ENCODE data around the gene SFMBT2. TPM values are rescaled to one million over a fixed set of nuclear protein-coding genes. Genes with fewer than 3 reads are reported as not detected.

Gene SFMBT2
- total RNA-seq, 2 donors from 2014 or later: 1.6 to 3.4 TPM

DNA sequence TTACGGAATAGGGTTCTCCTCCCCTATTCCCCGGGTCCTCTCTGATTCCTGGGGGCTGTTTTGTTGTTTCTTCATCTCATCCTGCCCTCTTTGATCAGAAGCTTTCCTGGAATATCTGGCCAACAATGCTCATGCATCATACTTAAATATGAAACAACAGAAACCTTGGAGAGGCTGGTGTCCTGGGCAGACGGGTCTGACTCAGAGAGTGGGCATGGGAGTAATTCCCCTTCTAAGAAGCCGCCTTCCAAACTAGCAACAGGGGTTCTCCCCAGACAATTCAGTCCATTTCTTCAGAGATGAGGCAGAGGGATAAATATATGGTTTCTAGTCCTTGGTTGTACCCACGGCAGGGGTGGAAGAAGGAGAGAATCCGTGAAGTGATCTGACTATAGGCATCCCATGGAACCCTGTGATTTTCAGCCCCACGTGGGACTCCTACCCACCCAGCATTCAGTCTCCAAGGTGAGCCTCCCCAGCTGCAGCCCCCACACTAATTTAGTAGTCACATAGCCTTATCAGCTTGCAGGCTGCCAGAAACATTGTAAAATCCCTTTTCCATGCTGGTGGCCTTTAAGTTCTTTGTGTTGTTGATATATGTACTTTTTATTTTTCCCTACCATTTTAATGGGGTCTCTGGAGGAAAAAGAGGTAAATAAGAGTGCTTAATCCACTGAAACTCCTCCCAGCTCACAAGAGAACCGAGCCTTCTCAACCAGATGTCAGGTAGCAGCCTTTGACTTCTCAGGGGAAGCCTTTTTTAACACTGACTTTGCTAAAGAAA lies 119.2 kb downstream of the SFMBT2 start:
- no peaks in the 10 kb centered on the region for H3K9me3 ChIP-seq
- DNase-seq (no peak), ATAC-seq (no peak)
- TF ChIP-seq, protein P1, sequence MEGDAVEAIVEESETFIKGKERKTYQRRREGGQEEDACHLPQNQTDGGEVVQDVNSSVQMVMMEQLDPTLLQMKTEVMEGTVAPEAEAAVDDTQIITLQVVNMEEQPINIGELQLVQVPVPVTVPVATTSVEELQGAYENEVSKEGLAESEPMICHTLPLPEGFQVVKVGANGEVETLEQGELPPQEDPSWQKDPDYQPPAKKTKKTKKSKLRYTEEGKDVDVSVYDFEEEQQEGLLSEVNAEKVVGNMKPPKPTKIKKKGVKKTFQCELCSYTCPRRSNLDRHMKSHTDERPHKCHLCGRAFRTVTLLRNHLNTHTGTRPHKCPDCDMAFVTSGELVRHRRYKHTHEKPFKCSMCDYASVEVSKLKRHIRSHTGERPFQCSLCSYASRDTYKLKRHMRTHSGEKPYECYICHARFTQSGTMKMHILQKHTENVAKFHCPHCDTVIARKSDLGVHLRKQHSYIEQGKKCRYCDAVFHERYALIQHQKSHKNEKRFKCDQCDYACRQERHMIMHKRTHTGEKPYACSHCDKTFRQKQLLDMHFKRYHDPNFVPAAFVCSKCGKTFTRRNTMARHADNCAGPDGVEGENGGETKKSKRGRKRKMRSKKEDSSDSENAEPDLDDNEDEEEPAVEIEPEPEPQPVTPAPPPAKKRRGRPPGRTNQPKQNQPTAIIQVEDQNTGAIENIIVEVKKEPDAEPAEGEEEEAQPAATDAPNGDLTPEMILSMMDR (IDR thresholded peaks at IDR 0.05): no peak
- no peak for TF ChIP-seq POLR2A (IDR thresholded peaks at IDR 0.05)
- H3K27ac ChIP-seq: no peak overlapping the region
- H3K36me3 ChIP-seq (replicated peaks in 1 of 2; ENCODE audit: insufficient read depth in 1 of 2, low read depth in 2 of 2): no peaks in the 10 kb centered on the region
- intact Hi-C loops (cut with DNase I): no loop called here
- no peak overlapping the region for H3K4me3 ChIP-seq
- no peaks in the 10 kb centered on the region for H3K4me1 ChIP-seq
- WGBS, 2 donors: 66 to 71% methylated on average over 8 of the region's 8 CpGs
- no peaks in the 10 kb centered on the region for H3K27me3 ChIP-seq

DNA sequence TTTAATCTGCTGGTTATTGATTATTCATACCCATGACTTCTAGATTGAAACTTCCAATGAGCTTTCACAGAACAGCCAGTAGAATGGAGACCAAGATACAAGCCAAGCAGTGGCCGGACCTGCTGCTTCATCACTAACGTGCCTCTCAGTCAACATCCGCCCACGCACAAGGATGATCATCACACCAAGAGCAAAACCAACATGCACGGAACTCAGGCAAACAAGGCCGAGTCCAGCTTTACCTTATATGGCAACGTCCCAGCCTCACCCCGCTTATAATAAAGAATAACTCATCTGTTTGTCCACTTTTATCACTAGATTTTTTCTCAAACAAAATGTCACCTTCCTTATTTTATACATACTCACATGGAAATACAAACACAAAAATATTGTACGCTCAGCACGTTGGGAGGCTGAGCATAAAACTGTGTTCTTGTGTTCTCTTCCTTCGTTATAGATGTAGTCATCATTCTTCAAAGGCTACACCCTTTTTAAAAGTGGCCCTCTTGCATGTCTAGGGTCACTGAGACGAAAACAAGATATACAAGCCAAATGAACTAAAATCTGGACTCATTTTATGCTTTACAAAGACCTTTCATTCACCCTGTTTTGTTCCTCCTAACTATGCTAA lies 122.7 kb downstream of the SFMBT2 start:
- Histone ChIP-seq H3K4me1 (no peaks in the 10 kb centered on the region), H3K27me3 (no peaks in the 10 kb centered on the region), H3K9me3 (no peaks in the 10 kb centered on the region), H3K27ac (no peak overlapping the region), H3K36me3 (replicated peaks in 1 of 2; ENCODE audit: insufficient read depth in 1 of 2, low read depth in 2 of 2) (no peaks in the 10 kb centered on the region), H3K4me3 (no peak overlapping the region)
- no peak for ATAC-seq
- 80 to 81% methylated on average over 12 of the region's 12 CpGs for WGBS, 2 donors
- peak in 1 of 4 donors; percentile 23 for DNase-seq
- intact Hi-C loops (cut with DNase I): no loop called here
- TF ChIP-seq, protein P1 (IDR thresholded peaks at IDR 0.05): no peak
- TF ChIP-seq POLR2A (IDR thresholded peaks at IDR 0.05): no peak

DNA sequence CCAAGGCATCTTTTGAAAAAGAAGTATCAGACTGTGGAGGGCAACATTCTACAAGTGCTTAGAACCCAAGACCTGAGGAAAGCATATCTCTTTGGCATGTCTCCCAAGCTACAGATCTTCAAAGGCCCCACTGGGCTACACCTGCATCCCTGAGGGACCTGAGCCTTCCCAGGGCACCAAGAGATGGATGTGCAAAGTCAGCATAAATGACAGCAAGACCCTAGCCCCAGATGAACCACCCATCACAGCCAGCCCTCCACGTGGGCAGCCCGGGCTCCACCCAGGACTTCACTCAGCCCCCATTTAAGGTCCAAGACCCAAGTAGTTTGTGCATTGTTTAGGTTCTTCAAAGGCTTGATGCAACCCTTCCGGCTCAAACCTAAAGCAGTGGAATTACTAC lies 123.5 kb downstream of the SFMBT2 start:
- H3K9me3 ChIP-seq: no peaks in the 10 kb centered on the region
- H3K27ac ChIP-seq: no peak overlapping the region
- no peak overlapping the region for H3K4me3 ChIP-seq
- TF ChIP-seq POLR2A (IDR thresholded peaks at IDR 0.05): no peak
- TF ChIP-seq, protein P1 (IDR thresholded peaks at IDR 0.05): no peak
- no peaks in the 10 kb centered on the region for H3K27me3 ChIP-seq
- 90 to 100% methylated on average over 1 to 3 of the region's 3 CpGs for WGBS, 2 donors
- no peaks in the 10 kb centered on the region for H3K36me3 ChIP-seq (replicated peaks in 1 of 2; ENCODE audit: insufficient read depth in 1 of 2, low read depth in 2 of 2)
- intact Hi-C loops (cut with DNase I): no loop called here
- no peak for DNase-seq
- ATAC-seq: no peak
- H3K4me1 ChIP-seq: no peaks in the 10 kb centered on the region

DNA sequence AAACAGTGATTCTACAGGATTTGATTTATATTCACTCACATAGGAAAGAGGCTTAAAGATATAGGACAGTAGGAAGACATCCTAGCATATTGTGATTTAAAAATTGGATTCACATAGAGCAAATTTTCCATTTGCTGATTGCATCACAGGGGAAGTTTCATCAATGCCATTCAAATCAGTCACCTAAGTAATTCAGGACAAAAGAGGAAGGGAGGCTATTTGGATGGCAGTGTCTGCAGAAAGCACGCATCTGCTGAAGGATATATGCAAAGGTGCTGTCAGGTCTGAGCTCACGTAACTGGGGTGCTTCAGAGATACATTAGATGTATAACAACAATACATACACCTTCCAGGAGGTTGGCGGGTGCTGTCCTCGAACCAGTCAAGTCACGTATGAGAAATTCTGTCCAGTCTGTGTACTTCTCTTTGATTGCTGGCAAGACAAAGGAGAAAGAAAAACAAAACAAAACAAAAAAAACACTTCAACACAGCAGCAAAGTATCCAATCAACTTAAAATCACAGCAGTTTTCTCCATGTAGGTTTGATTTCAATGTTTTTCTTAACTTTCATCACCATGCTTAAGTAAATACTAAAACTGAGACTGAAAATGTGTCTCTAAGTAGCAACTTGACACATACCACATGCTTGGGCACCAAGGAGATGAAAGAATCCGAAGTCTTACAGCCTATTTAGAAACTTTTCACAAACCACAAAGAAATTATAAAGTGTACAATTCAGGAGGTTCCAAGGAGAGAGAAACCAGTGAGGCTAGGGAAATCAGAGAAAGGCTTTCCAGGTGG lies 125.1 kb downstream of the SFMBT2 start:
- H3K4me1 ChIP-seq: no peaks in the 10 kb centered on the region
- intact Hi-C loops (cut with DNase I): no loop called here
- no peak overlapping the region for H3K27ac ChIP-seq
- H3K36me3 ChIP-seq (replicated peaks in 1 of 2; ENCODE audit: insufficient read depth in 1 of 2, low read depth in 2 of 2): no peaks in the 10 kb centered on the region
- H3K4me3 ChIP-seq: no peak overlapping the region
- no peak for DNase-seq
- no peak for ATAC-seq
- 76 to 79% methylated on average over 6 of the region's 6 CpGs for WGBS, 2 donors
- TF ChIP-seq, protein P1 (IDR thresholded peaks at IDR 0.05): no peak
- TF ChIP-seq POLR2A (IDR thresholded peaks at IDR 0.05): no peak
- H3K27me3 ChIP-seq: no peaks in the 10 kb centered on the region
- H3K9me3 ChIP-seq: no peaks in the 10 kb centered on the region

Measured in body of pancreas (tissue), 4 donors.